IPS DF 4.7 (cell line): ENCODE results near the gene FBXL4.

Source experiments
- DNase-seq: peaks from one replicate; pipeline ENCODE4 v3.0.0-alpha.2; 2013; ENCODE audit warnings: low spot score; ENCODE audit errors: extremely low read depth

The FBXL4 gene

GRCh38 chr6:98827295-98828159, 120.2 kb downstream of the FBXL4 start:
- no peak for DNase-seq

GRCh38 chr6:98825600-98826230, 122.0 kb downstream of the FBXL4 start:
- DNase-seq: no peak

- DNase-seq: no peak
These were observed 122.7 kb downstream of the FBXL4 start for GRCh38 chr6:98824902-98825599.

- no peak for DNase-seq
These were observed 123.4 kb downstream of the FBXL4 start for GRCh38 chr6:98824162-98824901.

GRCh38 chr6:98823428-98824161, 124.2 kb downstream of the FBXL4 start:
- no peak for DNase-seq

- no peak for DNase-seq
These were observed 125.9 kb downstream of the FBXL4 start for GRCh38 chr6:98821756-98822405.
